ENCODE measurements around the gene MTSS2.

The MTSS2 gene, protein sequence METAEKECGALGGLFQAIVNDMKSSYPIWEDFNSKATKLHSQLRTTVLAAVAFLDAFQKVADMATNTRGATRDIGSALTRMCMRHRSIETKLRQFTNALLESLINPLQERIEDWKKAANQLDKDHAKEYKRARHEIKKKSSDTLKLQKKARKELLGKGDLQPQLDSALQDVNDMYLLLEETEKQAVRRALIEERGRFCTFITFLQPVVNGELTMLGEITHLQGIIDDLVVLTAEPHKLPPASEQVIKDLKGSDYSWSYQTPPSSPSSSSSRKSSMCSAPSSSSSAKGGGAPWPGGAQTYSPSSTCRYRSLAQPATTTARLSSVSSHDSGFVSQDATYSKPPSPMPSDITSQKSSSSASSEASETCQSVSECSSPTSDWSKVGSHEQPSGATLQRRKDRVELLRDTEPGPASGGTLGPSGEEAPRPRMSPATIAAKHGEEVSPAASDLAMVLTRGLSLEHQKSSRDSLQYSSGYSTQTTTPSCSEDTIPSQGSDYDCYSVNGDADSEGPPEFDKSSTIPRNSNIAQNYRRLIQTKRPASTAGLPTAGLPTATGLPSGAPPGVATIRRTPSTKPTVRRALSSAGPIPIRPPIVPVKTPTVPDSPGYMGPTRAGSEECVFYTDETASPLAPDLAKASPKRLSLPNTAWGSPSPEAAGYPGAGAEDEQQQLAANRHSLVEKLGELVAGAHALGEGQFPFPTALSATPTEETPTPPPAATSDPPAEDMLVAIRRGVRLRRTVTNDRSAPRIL
- total RNA-seq = 2.7 to 5.8 (median 4.3) reads per million in 4 experiments

DNA sequence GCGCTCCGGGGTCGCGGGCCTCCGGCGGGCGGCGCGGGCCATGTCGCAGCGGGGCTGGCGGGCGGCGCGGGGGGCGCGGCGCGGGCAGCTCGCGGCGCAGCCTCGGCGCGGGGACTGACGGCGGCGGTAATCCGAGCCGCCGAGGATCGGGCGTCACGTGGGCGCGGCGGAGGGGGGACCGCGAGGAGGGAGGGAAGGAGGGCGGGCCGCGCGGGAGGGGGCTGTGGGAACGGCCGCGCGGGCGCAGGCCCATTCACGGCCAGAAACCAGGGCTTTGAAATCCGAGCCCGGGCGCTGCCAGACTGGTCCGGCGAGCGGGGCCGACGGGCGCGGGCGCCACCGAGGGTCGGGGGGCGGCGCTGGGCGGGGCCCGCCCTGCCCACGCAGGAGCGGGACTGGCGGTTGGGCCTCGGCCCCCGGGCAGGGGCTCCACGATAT, at the start of gene MTSS2:
Gene MTSS2, minus strand, starts transcription at position 116 of the 438 bp plus-strand sequence. CDS start 262 bp downstream, outside the sequence.
- DNase-seq = peak; percentile 16

DNA sequence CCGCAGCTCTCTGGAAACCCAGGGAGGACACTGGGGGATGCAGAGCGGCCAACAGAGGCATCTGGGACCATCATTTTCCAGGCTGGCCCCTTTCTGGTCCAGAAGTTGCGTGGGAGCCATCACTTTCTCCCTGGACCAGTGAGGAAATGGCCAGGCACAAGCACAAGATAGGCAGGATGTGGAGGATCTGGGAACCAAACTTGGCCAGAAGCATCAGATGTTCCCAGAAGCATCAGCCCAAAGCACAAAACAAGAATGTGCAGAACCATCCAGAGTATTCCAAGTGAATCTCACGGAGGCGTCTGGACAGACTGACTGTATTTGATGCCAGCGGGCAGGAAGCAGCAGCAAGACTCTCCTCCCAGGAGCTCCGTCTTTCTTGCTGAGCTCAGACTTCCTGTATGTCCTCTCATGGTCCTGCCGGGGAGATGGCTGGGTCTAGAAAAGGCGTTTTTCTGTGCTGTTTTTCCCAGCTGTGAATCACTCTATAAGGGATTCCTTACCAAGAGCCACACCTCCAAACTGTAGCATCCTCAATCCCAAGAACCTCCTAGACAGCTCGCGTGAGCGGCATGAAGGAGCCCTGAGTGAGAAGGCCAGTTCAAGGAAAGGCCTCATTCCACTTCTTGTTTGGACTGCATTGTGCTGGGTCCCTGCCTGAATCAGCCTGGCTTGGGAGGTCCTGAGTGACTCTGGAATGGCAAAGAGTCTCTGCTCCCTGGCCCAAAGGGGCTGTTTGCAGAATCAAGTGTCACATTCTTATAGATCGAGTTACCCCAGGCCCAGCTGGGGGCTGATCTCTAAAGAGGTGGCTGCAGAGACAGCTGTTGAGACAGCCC, 49.5 kb upstream of the MTSS2 start:
- DNase-seq = no peak

DNA sequence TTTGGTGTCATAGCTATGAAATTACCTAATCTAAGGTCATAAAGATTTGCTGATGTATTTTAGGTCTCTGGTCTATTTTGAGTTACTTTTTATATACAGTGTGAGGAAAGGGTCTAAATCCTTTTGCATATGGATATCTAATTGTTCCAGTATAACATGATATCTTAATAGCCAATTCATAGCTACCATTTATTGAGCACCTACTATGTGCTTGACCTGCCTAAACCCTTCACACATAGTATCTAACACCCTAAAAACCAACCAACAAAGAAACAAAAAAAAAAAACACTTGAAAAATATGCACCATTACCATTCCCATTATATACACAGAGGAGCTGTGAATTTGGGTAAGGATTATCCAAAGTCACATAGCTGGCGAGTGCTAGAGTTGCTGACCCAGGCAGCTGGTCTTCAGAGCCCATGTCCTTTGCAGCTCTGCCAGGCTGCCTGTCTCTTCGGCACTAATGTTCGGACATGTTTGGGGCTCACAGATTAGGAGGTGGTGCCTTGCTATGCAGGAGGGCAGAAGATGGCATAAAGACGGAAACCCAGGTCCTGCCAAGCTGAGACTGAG, 48.8 kb upstream of the MTSS2 start:
- DNase-seq = no peak

DNA sequence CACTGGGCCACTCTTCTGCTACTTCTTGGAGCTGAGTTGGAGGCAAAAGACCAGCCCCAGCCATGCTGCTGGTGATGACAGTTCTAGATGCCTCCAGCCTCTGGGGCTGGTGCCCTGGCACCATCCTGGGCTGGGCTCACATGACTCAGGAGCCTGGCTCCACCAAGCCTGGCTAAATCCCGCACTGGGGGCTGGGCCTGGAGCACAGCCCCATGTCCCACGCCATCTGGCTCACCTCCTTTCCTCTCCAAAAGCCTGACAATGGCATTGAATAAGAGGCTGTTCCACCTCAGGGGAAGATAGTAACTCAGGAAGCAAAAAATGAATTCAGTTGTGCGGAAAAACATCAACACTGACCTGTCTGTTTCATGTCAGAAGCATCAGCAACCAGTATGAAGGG, 45.1 kb upstream of the MTSS2 start:
- DNase-seq = no peak

DNA sequence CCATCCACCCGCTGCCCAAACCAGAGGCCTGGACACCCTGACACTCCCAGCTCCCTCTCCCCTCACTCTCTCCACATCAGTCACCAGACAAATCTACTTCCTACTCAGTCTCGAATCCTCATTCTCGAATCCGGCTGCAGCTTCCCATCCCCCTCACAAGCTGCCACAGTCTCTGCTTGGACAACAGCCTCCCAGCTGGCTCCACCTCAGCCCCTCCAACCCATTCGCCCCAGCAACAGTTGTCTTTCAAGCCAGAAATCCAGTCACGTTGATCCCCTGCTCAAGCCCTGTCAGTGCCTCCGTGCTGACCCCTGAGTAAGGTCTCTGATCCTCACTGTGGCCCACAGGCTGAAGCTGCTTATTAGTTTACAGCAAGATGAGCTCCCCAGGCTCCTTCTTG, 44.2 kb upstream of the MTSS2 start:
- no peak for DNase-seq

DNA sequence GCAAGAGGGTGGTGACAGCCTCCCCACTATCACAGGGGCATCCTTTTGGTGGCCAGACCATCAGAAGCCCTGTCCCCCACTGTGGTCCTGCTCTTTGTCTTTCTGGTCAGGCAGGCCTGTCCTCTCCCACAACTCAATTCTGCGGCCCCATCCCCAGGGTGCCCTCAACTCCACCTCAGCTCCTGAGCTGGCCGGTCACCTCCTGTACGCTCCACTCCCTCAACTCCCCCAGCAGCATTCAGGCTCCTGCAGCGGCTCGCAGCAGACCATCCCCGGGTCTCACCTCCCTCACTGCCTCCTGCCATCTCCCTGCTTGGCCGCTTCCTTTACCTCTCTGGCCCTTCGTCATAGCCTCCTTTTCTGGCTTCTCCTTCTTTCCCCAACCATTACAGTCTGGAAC, 43.4 kb upstream of the MTSS2 start:
- DNase-seq = no peak

DNA sequence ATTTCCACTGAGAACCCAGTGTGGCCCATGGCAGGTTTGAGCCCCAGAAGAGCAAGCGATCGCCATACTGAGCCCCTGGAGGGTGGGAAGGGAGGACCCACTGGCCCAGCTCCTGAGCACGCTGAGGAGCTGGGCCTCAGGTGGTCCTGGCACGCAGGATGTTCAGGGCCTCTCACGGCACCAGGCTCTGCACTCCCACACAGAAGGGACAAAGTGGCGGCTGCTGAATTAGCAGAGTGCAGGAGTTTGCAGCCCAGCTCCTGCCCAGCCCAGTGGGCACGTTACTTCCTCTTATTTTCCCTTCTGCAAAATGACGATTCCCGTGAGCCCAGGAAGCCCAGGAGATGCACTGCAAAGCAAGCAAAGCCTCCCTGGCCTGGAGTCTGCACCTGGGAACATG, 42.3 kb upstream of the MTSS2 start:
- DNase-seq = no peak

DNA sequence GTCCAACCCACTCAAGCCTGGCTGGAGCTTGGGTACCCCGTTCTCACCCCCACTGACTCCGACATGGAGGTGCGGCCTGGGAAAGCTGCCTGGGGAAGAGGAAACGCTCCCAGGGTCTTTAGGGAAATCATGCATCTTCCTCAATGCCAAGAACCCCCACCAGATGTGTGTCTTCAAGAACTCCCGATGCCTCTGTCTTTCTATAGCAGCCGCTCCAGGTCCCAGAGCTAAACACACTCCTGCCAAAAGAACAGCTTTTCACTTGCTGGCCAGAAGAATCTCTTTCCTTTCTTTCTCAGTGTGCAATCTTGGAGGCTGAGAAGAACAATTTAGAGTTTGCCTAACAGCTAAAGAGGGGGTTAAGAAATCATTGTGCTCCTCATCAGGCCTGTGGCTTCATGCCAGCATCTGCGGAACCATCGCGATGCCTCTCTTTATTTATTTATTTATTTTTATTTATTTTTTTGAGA, 41.1 kb upstream of the MTSS2 start:
- no peak for DNase-seq

DNA sequence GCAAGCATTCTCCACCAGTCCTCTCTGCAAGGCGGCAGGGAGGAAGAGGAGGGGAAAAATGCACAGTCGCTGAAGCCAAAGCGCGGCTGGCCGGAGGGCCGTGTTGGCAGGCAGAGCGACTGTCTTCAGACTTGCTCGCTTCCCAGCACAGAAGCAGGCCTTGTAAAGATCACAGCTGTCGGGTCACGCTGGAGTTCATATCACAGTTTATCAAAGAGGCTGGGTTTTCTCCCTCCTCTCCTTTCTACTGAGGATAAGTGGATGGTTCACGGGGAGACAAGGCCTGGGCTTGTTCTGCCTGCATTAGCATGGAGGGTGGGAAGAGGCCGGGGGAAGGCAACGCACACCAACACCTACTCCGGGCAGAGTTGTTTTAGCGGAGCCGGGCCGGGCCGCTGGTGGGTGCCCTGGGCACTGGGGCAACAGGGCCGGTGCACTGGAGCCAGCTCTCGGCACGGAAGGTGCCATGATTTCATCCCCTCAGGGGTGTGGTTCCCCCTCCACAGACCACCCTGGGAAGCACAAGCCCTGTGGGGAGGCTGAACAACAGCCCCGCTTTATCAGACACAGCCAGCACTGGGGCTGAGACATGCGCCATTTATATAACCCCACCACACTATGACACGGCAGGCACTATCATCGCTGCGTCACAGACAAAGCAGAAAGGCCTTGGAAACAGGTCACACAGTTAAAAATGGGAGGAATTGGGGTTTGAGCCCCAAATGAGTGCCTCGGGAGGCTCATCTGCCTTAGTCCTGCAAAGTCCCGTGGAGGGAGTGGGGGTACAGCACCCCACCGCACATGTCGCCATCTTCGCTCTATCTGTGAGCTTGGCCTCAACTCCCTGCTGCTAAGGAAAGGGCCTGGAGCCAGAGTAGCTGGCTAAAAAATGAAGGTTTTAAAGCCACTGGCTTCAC, 40.3 kb upstream of the MTSS2 start:
- DNase-seq = no peak

DNA sequence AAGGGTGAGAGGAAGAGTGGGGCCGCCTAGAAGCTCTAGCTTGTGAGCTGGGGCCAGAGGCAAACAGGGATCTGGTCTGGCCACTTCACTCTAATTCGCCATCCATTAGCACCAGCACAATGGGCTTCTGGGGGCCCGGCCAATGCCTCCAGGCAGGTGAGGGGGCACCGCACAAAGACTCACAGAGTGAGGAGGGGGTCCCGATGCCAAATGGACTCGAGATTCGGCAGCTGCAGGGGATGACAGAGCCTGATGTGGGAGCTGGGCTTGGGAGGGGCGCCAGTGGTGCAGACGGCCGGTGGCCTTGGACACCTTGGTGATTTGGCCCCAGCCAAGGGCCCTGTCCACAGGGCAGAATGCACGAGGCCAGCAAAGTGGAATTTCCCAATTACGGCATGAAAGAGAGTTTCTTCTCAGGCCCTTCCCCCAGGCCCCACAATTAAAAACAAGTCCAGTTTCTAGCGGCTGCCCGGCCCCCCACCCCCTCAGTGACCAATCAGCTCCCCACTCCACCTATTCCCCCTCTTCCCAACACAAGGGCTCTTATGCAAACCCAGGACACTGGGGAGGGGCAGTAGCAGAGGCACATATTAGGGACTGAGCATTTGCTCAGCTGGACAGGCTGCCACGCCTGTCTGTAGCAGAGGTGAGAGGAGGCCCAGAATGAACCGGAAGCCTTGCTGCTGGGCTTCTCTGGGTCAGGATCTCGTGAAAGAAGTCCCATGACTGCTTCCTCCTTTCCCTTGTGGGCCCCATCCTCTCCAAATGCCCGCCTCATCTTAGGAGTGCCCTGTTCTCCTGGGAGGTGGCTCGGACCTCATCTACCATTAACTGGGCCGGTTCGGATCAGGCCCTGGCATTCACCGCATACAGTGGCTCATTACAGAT, 39.4 kb upstream of the MTSS2 start:
- DNase-seq = no peak

DNA sequence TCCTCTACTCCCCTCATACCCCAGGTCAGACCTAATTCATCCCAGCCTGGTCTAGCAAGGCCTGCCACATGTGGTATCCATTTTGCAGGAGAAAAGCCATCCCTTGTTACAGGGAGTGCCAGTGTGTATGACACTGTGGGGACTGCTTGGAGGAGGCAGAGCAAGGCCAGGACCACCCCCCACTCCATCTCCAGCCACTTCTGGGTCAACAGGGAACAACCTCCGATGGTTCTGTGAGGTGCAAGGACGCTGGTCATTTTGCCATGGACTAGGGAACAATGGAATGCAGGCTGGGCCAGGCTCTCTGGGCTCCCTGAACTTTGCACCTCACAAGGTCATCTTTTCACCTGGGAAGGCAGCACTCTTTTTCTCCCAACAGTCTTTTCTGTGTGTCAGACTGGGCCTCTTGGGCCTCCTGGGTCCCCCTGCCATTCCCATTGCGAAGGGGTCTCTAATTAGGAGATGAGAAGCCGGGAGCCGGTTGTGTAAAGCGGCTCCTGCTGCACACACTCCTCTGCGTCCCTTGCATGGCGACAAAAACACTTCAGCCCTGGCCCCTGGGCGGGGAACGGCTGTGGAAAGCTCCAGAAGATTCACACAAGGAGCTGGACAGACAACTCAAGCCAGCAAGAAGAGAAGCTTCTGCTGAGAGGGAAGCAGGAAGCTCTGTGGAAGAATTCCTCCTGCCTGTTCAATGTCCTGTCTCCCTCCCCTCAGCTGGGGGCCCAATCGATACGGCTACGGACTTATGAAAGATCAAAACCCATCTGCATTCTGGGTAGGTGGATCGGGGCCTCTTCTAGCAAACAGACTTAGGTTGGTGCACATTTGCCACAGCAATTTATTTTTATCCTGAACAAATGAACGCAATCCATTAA, 38.5 kb upstream of the MTSS2 start:
- DNase-seq = no peak

DNA sequence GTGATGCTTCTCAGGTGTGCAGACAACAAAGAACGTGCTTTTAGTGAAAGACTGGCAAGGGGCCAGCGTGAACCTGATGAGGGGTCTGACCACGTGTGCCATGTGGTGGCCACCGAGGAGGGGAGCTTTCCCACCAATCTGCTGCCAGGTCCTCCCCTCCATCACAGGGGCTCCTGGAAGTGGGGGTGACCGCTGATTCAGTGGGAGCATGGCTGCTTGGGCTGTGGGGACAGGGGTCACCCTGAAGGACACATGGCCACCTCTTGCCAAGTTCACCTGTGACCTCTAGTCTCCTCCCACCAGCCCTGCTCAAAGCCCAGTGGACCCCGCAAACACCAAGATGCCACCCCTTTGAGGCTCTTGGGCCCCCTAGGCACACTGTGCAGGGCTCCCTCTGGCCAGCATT, 37.9 kb upstream of the MTSS2 start:
- no peak for DNase-seq

DNA sequence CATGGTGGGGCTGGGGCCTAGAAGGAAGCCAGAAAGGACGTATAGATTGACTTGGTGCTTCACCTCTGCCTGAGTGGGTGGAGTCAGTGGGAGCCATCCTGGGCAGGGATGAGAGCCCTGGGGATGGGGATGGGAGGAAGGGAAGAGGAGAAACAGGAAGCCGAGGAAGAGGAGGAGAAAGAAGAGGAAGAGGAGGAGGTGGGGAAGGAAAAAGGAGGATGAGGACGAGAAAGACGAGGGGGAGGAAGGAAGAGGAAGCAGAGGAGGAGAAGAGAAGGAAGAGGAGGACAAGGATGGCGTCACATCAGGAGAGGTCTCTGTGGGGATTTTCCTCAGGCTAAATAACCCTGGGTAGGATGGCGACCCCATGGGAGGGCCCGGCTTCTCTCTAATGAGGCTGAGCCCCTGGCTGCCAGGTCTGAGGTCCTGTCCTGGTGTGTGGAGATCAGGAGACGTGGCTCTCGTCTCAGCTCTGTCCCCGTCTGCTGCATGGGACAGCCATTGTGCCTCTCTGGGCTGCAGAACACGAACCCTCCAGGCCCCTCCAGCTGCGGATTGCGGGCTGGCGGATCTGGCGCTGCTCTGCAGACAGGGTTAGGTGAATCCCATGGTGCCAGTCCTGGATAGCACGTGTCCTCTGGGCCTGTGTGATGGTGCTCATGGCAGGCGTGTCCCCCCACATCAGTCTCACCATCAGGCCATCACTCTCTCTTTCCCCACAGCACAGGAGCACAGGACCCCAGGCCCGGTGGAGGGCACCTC, 35.5 kb upstream of the MTSS2 start:
- DNase-seq = no peak

DNA sequence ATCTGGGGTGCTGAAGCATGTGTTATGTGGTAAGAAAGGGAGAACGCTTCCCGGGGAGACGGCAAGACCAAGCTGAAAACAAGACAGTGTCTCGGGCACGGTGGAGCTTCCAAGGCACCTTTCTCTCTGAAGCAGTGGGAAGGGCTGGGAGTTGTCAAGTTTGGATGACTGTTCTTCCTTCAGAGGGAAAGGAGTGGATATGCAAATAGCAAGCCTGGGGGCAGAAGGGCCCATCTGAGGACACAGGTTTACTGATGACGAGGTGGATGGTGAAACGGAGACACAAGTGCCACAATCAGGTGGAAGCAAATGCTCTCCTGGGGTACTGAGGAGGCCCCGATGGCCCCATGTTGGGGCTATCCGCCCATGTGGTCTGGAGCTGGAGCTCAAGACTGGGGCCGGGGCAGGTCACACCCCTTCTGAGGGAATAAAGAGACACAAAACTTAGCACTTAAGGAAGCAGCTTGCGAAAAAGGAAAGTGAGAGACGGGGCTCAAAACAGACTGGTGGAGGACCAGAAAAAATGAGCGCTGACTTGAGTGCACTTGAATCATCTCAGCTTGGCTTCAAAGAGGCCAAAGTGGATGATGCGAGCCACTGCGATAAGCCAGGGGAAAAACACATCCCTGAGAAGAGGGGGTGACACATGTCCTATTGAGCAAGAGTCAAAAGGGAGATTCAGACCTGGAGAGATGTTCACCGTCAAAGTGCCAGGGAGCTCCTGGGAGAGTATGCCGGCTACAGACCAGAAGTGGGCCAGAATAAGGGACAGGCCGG, 34.8 kb upstream of the MTSS2 start:
- DNase-seq = no peak

DNA sequence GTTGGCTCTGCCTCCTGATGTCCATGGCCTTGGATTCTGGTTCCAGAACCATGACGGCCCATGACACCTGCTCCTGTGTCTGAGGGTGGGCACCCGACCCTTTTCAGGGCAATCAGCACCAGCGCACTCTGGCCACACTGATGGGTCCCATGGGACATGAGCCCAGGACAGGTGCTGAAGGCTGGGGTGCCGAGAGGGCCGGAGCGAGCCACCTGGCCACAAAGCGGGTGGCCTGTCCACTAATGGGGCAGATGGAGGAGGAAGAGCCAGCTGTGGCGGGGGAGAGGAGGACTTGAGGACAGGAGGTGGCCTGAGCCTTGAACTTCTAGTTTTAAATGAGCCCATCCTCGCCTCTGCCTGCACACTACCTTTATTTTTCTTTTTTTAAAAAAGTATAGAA, 31.2 kb upstream of the MTSS2 start:
- no peak for DNase-seq

DNA sequence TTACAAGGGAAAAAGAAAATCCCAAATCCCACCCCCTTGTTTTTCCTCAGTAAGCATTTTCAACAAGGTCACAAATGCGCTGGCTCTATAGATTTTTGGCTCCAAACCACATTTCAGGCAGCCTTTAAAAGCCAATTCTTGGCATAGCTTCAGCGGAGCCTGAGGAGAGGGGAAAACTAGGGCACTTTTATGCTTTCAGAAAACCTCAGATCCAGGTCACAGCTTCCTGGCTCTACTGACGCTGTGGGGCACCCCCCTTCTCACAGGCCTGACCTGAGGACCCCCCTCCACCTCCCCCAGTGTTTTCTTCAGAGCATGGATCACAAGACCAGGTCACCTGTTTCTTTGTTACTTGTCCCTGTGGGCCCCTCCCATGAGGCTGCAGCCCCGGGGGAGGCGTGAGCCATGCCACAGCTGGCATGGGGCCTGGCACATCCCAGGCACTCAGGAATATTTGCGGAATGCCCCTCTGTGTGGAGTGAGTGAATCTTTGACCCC, 30.1 kb upstream of the MTSS2 start:
- no peak for DNase-seq

DNA sequence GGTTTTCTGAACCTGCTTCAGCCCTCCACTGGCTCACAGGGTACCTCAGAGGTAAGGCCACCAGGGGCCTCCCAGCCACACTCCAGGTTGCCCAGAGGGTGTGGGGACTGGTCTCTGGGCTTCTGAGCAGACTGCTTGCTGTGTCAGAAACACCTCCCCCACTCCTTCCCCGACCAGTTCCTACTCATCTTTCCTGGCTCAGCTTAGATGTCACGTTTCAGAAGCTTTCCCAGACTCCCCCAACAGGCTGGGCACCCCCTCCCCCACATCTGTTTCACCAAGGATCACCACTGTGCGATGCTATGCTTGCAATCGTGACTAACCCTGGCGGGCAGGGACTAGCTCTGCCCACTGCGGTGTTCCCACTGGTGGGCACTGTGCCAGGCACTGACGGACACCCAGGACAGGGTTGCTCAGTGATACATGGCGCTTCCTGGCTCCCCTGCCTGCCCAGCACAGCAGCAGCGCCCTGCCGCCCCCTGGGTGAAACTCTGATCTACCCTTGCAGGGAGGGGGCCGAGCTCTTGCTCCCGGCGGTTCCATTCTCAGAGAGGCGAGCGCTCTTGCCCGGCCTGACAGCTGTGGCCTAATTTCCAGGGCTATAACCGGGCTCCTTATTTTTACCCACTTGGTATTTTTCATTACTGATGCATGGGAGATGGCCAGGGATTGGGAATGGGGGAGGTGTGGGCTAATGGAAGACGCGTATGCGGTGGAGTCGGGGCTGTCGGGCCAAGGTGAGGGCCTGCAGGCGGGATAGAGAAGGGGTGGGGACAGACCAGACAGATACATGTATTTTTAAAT, 29.4 kb upstream of the MTSS2 start:
- DNase-seq = no peak

Measured in effector CD8-positive, alpha-beta T cell (primary cell).